ENCODE measurements around the gene TMPRSS13. TPM values are rescaled to one million over a fixed set of nuclear protein-coding genes. Genes with fewer than 3 reads are reported as not detected.
"Not testable (repeated sequence)": the region's sequence is repeated elsewhere in the genome, so short reads cannot be mapped to it uniquely, and the experiment has no call there.

The TMPRSS13 gene
- not detected for polyA plus RNA-seq (2012; ENCODE audit: insufficient read depth, insufficient read length)

GRCh38 chr11:117929142-117929915 lies at the start of gene TMPRSS13:
TSS of gene TMPRSS13 (minus strand) at chr11:117929402. CDS start at chr11:117929307, 95 bp downstream.
- H3K4me3 ChIP-seq (ENCODE audit: low read length): peak within 1 kb of the TSS; percentile 33
- no peak for DNase-seq (ENCODE audit: low read depth, low spot score)

DNA sequence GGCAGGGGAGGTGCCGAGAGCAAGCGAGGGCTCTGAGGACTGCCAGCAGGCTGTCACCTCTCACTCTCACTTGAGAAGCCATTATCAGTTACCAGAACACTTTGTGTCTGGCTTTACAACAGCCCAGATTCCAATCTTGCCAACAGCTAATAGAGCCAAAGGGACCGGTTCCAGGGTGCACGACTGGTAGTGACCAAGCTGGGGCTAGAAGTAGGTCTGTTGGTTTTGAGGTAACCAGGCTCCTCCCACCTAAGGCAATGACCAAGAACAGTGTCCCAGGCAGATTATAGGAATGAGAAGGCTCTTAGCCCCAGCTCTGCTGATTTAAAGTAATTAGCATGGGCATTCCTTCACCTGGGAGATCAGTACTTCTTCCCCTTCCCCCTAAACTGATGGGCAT lies 49.8 kb upstream of the TMPRSS13 start:
- no peak for DNase-seq (ENCODE audit: low read depth, low spot score)
- no peak overlapping the region for H3K4me3 ChIP-seq (ENCODE audit: low read length)

DNA sequence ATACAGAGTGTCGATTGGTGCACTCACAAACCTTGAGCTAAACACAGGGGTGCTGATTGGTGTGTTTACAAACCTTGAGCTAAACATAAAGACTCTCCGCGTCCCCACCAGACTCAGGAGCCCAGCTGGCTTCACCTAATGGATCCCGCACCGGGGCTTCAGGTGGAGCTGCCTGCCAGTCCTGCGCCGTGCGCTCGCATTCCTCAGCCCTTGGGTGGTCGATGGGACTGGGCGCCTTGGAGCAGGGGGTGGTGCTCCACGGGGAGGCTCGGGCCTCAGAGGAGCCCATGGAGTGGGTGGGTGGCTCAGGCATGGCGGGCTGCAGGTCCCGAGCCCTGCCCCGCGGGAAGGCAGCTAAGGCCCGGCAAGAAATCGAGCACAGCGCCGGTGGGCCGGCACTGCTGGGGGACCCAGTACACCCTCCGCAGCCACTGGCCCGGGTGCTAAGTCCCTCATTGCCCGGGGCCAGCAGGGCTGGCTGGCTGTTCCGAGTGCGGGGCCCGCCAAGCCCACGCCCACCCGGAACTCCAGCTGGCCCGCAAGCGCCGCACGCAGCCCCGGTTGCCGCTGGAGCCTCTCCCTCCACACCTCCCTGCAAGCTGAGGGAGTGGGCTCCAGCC lies 49.2 kb upstream of the TMPRSS13 start:
- not testable (repeated sequence) for DNase-seq (ENCODE audit: low read depth, low spot score); H3K4me3 ChIP-seq (ENCODE audit: low read length)

DNA sequence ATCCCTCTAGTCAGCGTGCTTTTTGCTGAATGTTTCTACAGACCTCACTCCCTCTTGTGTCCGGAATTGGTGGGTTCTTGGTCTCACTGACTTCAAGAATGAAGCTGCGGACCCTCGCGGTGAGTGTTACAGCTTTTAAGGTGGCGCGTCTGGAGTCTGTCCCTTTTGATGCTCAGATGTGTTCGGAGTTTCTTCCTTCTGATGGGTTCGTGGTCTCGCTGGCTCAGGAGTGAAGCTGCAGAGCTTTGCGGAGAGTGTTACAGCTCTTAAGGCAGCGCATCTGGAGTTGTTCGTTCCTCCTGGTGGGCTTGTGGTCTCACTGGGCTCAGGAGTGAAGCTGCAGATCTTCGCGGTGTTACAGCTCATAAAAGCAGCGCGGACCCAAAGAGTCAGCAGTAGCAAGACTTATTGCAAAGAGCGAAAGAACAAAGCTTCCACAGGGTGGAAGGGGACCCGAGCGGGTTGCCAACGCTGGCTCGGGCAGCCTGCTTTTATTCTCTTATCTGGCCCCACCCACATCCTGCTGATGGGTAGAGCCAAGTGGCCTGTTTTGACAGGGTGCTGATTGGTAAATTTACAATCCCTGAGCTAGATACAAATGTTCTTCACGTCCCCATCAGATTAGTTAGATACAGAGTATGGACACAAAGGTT lies 48.5 kb upstream of the TMPRSS13 start:
- H3K4me3 ChIP-seq (ENCODE audit: low read length): not testable (repeated sequence)
- DNase-seq (ENCODE audit: low read depth, low spot score): peak; percentile 58

DNA sequence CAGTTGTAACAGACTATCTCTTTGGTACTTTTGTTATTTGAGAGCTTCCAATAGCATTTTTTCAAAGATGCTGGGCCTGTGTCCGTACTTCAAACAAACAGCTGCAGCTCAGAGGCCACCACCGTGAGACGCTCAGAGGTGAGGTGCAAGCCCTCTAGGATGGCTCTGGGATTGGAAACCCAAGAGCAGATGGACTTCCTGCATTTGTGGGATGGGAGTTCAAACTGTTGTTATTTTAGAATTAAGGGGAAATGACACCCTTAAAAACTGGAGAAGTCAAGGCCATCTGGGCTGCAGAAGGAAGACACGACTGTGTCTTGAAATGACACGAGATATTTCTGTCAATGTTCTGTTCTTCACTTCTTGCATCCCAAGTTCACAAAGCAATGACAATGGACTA lies 47.8 kb upstream of the TMPRSS13 start:
- DNase-seq (ENCODE audit: low read depth, low spot score): no peak
- no peak overlapping the region for H3K4me3 ChIP-seq (ENCODE audit: low read length)

DNA sequence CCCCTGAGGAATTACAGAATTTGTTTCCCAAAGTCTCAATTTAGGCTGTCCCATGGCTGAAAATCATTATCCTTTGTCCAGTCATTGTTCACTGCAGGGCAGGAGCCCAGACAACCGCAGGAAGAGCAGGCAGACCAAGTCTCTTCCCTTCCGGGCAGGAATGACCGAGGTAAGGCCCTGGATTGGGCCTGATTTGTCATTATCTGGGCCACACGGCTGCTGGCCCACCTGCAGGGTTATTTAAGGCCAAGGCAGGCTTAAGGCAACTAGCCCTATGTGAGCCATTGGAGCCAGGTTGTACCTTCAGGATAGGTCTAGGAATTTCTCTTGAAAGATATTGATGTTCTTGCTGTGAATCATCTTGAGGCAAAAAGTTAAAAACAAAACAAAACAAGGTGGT lies 47.2 kb upstream of the TMPRSS13 start:
- DNase-seq (ENCODE audit: low read depth, low spot score): no peak
- no peak overlapping the region for H3K4me3 ChIP-seq (ENCODE audit: low read length)

GRCh38 chr11:117973503-117973860 lies 44.3 kb upstream of the TMPRSS13 start:
- no peak for DNase-seq (ENCODE audit: low read depth, low spot score)
- no peak overlapping the region for H3K4me3 ChIP-seq (ENCODE audit: low read length)

DNA sequence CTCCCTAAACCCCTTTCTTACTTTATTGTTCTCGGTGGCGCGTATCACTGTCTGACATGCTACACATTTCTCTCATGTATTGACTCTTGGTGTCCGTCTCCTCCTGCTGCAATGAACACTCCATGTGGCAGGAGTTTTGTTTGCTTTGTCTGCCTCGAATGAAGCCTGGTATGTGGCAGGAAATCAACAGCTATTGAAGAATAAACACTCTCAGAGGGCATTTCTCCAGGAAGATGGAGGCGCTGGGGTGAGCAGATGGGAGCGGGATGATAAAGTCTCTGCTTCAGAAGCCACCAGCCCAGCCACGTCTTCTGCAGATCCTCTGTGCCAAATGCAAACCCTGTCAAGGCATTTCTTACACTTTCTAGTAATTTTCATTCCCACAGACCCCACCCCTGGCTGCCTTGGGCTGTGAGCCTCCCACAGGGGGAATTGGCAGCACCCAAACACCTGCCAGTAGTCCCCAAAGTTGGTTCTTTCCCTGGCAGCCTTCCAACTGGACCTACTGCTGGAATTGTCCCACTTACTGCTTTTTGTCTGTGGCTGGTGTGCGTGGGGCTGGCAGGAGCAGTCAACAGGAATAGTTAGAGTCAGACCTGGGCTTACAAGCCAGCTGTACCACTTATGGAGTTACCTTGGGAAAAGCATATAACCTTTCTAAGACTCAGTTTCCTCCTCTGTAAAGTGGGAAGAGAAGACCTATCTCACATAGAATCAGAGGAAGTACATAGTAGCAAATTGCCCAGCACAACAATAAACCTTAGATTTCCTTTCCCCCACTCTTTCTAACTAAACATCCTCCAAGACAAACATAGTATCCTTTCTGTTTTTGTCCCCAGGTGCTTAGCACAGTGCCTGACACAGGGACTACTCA lies 43.7 kb upstream of the TMPRSS13 start:
- DNase-seq (ENCODE audit: low read depth, low spot score): no peak
- no peak overlapping the region for H3K4me3 ChIP-seq (ENCODE audit: low read length)

DNA sequence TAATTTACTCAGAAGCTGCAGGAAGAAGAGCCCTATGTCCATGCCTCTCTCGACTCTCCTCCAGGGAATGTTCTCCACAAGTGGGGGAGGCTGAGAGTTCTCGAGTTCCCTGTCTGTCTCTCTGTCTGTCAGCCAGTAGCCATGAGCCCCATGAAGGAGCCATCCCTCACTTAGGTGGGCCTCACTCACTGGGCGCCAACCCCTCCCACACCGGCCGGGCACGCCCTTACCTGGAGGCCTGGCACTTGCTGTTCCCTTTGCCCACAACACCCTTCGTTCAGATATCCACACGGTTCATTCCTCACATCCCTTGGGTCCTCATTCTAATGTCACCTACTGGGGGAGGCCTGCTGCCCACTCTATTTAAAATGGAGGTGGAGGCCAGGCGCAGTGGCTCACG lies 42.8 kb upstream of the TMPRSS13 start:
- no peak for DNase-seq (ENCODE audit: low read depth, low spot score)
- no peak overlapping the region for H3K4me3 ChIP-seq (ENCODE audit: low read length)

DNA sequence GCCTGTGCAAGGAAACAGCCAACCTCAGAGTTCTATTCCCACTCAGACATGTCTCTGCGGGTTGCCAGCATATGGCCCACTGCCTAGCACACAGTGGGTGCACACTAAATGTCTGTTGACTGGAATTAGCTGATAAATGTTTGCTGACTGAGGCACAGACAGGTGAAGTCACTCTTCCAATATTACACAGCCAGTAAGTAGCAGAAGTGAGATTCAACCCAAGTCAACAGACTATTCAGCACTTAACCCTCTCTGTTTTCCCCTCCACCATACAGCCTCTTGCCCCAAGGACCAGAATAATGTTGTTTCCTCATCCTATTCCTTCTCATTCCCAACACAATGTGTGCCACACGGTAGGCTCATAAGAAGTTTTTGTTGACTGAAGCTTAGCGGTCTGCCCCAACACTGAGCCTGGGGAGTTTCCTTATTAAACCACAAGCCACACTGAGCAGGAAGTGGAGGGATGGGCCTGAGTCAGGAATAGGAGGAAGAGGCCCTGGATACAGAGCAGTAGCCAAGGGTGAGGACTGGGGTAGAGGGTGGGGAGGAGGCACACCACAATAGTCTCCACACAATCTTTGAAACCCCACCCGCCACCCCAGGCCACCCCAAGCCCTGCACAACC lies 41.3 kb upstream of the TMPRSS13 start:
- DNase-seq (ENCODE audit: low read depth, low spot score): no peak

DNA sequence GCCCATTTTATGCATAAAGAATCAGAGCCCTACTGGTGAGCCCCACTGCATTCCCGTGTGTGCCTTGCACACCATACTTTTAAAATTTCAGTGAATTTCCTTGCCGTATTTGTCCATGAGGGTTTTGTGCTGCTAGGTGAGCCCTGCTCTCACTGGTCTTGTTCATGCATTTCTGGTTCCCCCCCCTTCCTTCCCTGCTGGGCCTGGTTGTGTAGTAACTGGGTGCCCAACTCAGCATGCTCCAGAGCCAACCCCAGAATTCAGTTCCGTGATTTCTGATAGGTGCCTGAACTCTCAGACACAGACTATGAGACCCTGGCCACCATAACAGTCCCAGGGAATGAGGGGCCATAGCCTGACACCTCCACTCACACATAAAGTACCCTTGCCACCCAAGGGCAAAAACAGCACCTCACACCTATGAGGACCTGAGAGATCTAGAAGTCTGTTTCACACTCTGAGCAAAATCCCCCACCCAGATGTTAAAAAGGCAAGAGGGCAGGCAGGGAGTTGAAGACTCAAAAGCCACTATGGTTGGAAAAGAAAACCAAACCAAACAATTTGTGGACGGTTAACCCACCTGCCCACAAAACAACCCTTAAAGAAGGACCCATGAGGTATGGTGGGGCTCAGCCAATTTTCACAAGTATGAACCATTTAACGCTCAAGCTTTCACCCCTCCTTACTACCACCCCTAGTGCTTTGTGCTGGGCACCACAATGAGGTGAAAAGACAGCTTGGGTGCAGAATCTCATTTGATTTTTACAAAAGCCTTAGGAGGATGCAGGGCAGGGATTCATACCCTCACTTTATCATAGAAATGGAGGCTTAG lies 40.2 kb upstream of the TMPRSS13 start:
- DNase-seq (ENCODE audit: low read depth, low spot score): no peak
- no peak overlapping the region for H3K4me3 ChIP-seq (ENCODE audit: low read length)

More for the DNA sequence above, 41.3 kb upstream of the TMPRSS13 start:
- H3K4me3 ChIP-seq (ENCODE audit: low read length): no peak overlapping the region

DNA sequence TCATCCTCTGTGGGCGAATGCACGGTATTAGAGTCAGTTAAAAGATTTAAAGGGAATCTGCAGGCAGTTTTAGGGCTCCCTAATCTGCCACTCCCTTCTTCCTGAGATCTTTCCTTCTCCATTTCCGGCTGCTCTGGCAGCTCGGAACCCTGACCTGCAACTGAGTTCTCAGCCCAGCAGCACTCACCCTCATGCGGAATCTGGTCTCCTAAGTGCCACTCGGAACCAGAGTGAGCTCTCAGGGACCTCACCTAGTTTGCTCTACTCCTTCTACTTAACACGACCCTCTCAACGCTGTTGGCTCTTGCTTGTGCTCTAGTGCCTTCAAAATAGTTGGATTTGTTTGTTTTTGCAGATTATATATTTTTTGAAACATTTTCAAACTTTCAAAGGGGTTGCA lies 37.7 kb upstream of the TMPRSS13 start:
- H3K4me3 ChIP-seq (ENCODE audit: low read length): no peak overlapping the region
- no peak for DNase-seq (ENCODE audit: low read depth, low spot score)

GRCh38 chr11:117962826-117963225 lies 33.6 kb upstream of the TMPRSS13 start:
- no peak for DNase-seq (ENCODE audit: low read depth, low spot score)
- no peak overlapping the region for H3K4me3 ChIP-seq (ENCODE audit: low read length)

- DNase-seq (ENCODE audit: low read depth, low spot score): no peak
- H3K4me3 ChIP-seq (ENCODE audit: low read length): no peak overlapping the region
These were observed 32.7 kb upstream of the TMPRSS13 start for GRCh38 chr11:117961896-117962295.

DNA sequence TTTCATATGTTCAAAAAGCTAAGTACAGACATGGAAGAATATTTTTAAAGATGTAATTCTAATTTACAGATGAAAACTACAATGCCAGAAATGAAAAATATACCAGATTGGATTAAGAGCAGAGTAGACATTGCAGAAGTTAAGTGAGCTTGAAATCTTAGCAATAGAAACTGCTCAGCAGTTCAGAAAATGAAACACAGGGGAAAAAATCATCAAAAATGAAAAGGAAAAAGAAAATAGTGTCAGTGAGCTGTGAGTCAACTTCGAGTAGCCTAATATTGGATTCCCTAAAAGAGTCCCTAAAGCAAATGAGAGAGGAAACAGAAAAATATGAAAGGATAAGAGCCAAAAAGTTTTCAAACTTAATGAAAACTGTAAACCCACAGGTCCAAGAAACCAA lies 31.2 kb upstream of the TMPRSS13 start:
- no peak for DNase-seq (ENCODE audit: low read depth, low spot score)
- no peak overlapping the region for H3K4me3 ChIP-seq (ENCODE audit: low read length)

GRCh38 chr11:117959438-117960149 lies 30.4 kb upstream of the TMPRSS13 start:
- DNase-seq (ENCODE audit: low read depth, low spot score): no peak
- no peak overlapping the region for H3K4me3 ChIP-seq (ENCODE audit: low read length)

DNA sequence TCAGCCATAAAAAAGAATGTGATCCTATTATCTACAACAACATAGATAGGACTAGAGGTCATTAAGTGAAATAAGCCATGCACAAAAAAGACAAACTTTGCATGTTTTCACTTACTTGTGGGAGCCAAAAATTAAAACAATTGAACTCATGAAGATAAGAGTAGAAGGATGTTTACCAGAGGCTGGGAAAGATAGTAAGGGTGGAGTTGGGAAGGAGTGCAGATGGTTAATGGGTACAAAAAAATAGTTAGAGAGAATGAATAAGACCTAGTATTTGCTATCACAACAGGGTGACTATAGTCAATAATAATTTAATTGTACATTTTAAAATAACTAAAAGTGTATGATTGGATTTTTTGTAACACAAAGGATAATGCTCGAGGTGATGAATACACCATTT lies 29.7 kb upstream of the TMPRSS13 start:
- DNase-seq (ENCODE audit: low read depth, low spot score): no peak
- no peak overlapping the region for H3K4me3 ChIP-seq (ENCODE audit: low read length)

All from Jurkat, Clone E6-1 (cell line).